Measurements from ENCODE around the gene PPP6R1.
"Not testable (repeated sequence)": the region's sequence is repeated elsewhere in the genome, so short reads cannot be mapped to it uniquely, and the experiment has no call there.

PPP6R1 gene

DNA sequence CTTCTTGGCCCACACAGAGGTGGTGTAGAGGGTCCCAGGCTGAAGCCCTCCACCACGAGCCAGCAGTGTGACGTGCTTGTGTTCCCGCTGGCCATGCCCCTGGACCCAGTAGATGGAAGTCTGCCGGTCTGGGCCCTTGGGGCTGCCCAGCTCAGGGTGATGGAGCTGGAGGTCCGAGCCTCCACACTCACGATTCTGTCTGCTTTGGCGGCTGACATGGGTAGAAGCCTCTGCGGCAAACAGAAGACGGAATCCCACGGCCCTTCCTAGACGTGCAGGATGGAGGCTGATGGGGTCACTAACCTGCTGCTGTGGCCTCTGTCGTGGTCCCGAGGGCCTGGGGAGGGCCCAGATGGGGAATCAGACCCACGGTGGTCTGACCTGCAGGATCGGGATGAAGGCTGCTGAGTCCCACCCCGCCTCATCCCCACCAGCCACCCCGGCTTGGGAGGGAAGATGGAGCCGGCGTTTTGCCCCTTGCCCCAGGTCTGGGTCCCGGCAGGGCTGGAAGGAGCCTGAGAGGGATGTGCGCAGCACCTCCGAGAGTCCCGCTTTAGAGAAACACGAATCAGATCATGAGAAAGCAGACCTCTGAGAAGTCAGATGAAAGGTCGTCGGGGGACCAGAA lies 34.7 kb downstream of the PPP6R1 start:
- DNase-seq, result no peak

GRCh38 chr19:55223291-55224037 lies 35.4 kb downstream of the PPP6R1 start:
- no peak for DNase-seq

DNA sequence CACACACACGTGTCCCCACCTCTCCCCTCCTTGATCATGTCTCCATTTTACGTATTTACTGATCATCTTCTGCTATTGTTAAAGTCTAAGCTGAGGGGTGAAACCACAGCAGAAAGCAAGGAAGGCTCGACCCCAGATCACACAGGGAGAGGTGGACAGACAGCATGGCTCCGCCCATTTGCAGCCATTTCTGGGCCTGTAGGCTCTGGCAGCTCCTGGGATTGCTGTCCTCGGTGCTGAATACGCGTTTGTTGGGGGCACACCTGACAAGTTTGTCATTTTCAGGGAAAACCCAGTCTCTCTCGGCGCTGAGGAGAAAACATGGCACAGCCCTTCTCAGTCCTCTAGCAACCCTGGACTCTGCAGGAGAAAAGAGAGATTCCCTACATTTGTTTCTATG lies 38.3 kb downstream of the PPP6R1 start:
- no peak for DNase-seq

DNA sequence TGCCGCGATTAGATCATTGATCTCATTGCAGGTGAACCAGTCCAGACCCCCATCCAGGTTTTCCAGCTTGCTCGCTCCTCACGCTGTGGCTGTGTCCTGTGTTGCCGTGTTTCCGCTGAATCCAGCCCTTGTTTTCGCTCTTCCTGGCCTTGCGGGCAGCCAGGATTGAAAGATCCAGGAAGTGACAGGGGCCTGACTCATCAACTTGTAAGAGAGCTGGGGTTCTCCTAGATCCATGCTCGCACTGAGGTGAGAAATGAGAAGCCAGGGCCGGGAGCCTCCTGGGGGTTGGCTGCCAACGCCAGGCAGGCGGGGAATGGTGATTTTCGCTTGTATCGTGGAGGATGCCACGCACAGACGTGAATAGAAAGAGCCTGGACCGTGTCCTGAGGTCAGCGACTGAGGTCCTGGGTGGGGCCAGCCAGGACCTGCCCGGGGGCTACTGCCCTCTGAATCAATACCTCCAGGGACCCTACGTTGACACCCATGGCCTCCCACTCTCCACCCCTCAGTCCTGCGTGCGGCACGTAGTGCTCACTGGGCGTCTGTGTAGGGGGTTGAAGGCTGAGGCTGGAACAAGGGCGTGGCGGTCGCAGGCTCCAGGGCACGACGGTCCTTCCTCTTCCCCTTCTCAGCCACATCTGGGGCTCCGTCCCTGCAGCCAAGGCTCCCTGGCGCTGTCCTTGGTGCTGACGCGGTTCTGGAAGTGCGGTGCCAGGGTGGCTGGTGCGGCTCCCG lies 42.2 kb downstream of the PPP6R1 start:
- peak; percentile 91 to 97 (median 96) for DNase-seq

DNA sequence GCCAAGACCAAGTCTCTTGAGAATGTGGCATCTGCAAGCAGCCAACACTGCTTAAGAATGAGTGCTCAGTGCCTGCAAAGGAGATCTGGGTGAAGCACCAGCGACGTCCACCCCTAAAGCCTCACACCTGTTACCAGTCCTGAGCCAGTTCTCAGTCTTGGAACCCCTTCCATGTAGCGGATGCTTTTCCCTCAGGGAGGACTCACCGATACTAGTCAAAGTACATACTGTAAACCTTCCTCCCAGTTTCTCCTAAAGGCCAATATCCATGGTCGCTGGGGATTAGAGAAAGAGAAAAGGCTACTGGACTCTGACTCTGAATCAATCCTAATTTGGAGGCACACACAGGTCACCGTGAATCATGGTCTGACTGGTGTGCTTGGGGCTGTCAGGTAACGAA lies 45.3 kb downstream of the PPP6R1 start:
- DNase-seq, result no peak

DNA sequence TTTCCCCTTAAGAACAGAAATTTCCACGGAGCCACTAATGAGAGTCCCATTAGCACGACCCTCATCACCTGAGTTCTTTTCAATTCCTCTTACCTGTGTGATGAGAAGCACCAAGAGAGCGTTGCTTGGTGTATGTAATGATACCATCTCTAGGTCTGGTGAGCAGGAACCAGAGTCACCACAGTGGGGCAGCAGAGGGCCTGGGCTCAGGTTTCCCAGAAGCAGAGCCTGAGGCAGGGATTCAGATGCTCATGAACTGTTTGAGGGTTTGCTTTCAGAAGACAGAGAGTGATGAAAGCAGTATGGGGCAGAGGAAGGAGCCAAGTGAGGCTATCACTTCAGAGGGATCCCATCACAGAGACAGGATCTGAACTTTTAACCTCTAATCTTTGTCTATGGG lies 46.4 kb downstream of the PPP6R1 start:
- no peak for DNase-seq

DNA sequence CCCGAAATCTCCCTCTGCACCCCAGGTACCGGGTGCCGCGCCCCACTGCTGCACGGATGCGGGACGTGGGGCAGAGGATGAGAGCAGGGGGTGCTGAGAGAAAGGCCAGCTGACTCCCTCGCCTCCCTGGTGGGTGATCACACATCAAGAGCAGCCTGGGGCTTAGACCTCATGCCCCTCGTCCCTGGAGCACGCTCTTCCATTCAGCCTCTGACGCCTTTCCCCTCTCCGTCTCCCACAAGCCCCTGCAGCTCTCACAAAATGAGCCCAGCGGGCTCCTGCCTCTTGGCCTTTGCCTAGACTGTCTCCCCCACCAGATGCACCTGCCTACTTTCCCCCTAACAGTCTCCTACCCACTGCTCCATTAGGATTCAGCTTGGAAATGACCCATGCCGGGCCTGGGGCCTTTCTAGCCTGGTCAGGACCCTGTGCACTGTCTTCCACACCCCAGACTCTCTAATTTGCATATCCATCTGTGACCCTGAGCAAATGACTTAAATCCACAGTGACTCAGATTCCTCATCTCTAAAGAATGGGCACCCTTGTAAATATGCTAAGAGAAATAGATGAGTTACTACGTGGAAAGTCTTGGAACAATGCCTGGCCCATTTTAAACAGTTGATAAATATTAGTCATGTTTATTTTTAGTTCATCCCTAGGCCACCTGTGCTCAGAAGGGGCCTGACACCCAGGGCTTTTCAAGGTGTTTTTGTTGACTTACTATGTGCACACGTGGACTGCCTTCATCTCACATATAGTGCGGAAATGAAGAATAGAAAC lies 48.9 kb downstream of the PPP6R1 start:
- peak in 2 of 3 experiments; percentile 52 to 66 for DNase-seq

GRCh38 chr19:55208880-55209692 lies 49.7 kb downstream of the PPP6R1 start, which contains the start of gene PTPRH:
Gene PTPRH (minus strand): TSS chr19:55209501. CDS start chr19:55209433, 68 bp downstream.
- DNase-seq, result no peak

- DNase-seq, result peak in 2 of 3 experiments; percentile 59 to 70
Measured at GRCh38 chr19:55206664-55207500, 51.9 kb downstream of the PPP6R1 start.

DNA sequence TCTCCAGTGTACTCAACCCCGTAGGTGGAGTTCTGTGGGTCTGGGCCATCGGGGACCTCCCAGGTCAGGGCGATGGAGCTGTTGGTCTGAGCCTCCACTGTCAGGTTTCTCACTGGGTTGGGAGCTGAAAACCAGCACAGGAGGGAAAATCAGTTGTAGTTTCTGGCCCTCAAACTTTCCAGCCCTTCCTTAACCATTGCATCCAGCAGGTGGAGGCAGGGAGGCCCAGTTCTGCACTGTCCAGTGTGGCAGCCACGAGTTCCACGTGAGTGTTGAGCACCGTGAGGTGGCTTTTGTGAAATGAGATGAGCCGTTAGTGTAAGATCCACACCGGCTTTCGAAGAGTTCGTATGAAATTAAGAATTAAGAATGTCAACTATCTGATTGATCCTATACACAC lies 56.6 kb downstream of the PPP6R1 start:
- not testable (repeated sequence) for DNase-seq

GRCh38 chr19:55199620-55200204 lies 59.1 kb downstream of the PPP6R1 start:
- DNase-seq, result no peak

GRCh38 chr19:55198651-55199050 lies 60.2 kb downstream of the PPP6R1 start:
- no peak for DNase-seq

GRCh38 chr19:55197528-55197927 lies 61.3 kb downstream of the PPP6R1 start:
- peak in 1 of 3 experiments; percentile 13 for DNase-seq

GRCh38 chr19:55196803-55197202 lies 62.0 kb downstream of the PPP6R1 start:
- DNase-seq, result no peak

DNA sequence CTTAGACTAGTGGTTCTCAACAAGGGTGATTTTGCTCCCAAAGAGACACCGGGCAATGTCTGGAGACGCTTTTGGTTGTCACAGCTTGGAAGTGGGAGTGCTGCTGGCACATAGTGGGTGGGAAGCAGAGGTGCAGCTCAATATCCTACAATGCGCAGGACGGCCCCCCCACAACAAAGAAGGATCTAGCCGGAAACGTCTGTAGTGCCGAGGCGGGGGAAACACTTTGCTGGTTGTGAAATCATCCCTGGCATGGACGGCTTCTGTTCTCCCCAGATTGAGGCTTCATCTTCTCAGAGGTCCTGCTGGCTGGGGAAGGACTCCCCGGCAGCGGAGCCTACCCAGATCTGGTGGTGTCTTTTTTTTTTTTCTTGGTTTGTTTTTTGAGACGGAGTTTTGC lies 65.3 kb downstream of the PPP6R1 start:
- DNase-seq, result no peak

GRCh38 chr19:55189403-55189835 lies 69.4 kb downstream of the PPP6R1 start:
- no peak for DNase-seq

GRCh38 chr19:55188625-55189024 lies 70.2 kb downstream of the PPP6R1 start:
- DNase-seq, result no peak

DNA sequence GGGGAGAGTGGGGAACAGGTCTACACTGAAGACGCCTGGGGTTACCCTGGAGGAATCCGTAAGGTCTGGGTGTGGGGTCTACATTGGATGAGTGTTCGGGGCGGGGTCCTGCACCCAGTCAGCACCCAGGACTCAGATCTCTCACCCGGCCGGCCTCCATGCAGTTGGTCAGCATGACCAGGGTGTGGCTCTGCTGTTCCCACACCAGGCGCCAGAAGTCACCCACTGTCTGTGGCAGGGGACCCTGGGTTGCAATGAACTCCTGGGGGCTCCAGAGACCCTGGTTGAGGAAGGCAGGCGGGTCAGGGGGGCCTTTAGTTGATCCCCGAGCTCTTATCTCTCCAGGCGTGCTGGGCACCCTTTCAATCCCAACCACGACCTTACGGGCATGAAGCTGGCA lies 72.7 kb downstream of the PPP6R1 start:
- no peak for DNase-seq

DNA sequence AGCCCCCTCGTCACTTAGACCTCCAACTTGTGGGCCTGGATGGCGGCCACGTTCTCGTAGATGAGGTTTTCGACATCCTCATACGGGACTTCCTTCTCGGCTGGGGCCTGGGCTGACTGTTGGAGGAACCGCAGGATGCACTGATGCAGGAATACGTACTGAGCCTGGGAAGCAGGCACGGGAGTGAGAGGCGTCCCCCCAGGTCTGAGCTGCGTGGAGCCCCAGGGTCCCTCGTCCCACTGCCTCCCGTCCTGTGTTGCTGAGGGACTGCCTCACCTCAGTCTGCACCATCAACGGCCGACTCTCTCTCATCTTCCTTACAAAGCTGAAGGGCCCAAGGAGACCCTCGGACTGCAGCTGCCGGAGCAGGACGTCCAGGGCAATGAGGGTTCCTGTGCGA lies 77.1 kb downstream of the PPP6R1 start:
- DNase-seq, result no peak

Data from NCI-H1417 (cell line).